NCI-H524 (cell line): ENCODE data around the gene SUDS3.

Experiments
- DNase-seq, 2 experiments: peaks; one replicate each; lab custom pipeline; 2025; lab: John Stamatoyannopoulos, UW

SUDS3 gene

DNA sequence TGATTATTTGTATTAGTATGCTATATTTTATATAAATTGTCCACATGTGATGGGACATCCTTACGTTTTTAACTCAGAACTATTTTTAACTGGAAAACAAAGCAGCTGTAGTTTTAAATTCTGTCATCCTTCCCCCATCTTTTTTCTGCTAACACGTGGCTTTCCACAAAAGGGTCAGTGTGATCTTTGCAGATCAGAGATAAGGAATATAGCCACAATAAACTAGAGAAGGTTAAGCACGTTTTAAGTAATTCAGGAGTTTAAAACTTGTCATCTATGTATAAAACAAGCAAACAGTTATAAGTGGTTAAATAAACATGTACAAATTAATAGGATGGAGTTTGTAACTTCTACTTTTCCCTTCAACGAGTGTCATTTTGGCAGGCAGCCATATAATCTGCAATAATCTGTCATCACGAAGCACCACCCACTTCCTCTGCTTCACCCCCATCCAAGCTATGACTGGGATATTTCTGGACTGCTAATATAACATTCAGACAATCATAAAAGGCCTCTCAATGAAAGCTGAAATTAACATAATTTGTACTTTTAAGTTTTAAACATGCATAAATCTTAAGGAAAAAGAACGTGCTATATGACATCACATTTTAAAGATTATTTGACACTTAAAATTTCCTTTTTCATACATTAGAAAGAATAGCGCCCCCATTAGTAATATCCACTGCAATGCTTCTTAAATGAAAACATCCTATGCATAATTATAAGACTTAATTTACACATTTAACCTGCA lies 18.9 kb upstream of the SUDS3 start:
- DNase-seq, result no peak

DNA sequence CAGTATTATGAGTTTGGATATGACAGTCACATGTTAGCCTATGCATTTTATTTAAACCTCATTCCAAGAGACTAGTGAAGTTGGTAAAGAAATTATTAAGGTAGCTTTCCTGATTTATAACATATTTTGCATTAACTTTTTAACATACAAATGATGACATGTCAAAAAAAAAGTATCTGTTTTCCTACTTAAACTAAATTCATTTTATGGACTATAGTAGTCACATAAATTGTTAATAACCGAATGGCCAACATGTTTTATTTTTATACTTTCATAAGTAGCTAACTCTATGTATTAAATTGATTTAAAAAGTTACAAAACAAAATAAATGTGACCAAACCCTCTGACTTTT lies 18.4 kb upstream of the SUDS3 start:
- no peak for DNase-seq

DNA sequence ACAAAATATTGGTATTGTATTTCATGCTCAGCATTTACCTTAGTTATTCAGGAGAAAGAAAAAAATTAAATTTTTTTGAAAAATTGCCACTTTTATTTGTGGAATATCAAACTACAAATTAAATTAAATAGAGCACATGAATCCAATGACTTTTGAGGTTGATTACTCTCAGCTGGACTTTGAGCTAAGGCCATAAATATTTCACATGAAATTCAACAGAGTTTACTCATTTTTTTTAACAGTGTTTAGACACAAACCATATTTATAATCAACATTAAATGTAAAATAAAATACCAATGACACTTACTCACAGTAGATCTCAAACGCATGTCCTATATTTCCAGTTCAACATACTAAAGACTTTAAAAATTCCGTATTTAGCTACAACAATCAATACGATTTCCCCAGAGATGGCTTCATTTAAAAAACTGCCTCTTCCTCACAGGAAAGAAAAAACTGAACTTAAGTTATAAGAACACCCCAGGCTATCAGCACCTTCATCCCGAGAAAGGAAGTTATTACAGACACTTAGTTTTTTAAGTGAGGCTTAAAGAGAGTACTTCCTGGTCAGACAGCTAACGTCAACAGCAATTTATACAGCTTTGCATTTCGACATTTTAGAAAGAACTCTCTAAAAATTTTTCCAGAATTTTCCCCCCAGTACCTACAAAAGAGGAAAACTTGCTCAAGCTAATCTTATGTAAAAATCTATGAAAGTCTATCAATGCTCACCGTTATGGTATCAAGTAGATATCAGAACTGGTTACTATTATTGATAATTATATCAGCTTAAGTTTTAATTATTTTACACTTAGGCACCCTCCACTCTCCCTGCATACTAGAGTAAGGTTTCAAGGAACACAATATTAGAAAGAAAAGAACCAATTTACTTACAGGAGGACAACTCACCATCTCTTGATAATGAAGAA lies 17.5 kb upstream of the SUDS3 start:
- DNase-seq, result no peak

DNA sequence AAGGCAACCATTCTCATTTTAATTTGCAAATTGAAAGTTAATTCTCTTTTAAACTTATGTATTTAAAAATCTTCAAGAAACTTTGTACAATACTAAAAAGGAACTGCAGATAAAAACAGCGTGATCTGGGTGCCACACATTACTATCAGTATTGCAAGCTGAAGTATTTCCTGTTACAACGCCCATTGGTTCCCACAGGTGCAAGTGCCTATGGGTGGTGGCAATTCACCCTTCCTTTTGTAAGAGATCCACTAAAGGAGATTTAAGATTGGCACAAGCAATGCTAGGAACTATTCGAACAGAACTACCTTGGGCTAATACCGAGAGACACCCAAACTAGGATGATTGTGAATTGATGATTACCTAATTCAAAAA lies 16.8 kb upstream of the SUDS3 start:
- no peak for DNase-seq

DNA sequence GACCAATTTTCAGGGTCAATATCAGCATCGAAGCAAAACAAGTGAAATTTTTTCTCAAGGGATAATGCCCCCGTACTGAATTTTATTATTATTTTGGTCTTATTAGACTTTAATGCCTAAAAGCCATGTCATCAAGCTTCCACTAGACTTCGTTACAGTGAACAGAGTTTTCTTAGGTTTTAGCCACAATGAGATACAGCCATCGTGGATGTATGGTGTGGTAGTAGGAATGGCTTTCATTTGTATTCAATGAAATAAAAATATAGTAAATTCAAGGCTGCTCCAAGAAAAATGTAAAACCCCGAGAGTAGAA lies 15.3 kb upstream of the SUDS3 start:
- DNase-seq, result no peak

DNA sequence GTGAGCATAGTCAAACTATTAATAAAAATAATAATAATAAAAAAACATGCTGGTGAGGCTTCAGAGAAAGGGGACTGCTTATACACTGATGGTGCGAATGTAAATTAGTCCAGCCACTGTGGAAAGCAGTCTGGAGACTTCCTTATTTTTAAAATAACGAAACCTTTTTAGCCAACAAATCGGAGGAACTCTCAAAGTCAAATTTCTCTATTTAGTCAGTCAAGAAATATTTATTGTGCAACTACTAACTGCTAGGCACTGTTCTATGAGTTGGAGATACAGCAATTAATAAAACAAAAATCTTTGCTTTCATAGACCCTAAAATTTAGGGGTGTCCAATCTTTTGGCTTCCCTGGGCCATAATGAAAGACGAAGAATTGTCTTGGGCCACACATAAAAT lies 14.5 kb upstream of the SUDS3 start:
- DNase-seq, result no peak

DNA sequence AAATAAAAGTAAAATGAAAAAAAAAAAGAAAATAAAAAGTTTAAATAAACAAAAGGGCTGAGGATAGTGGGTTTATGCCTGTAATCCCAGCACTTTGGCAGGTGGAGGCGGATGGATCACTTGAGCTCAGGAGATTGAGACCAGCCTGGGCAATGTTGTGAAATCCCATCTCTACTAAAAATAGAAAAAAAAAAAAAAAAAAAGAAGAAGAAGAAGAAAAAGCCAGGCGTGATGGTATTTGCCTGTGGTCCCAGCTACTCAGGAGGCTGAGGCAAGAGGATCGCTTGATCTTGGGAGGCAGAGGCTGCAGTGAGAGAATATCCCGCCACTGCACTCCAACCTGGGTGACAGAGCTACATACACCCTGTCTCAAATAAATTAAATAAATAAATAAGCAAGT lies 7.5 kb upstream of the SUDS3 start:
- no peak for DNase-seq

DNA sequence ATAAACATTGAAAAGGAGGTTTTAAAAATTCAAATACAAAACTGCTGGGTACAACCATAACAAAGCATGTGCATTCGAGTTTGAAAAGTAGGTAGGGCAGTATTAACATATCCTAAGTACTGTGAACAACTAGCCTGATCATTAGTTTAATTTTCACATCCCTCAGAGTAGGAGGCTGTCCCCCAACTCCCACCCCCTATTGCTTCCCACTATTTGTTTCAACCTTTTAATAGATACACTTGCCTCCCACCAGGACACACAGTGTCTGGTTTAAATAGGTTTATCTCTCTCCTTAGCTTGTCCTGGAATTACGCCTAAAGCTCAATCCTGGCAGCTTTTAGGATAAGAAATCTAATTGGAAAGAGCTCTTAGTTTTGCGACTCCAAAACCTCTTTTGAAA lies 5.8 kb upstream of the SUDS3 start:
- DNase-seq, result no peak

DNA sequence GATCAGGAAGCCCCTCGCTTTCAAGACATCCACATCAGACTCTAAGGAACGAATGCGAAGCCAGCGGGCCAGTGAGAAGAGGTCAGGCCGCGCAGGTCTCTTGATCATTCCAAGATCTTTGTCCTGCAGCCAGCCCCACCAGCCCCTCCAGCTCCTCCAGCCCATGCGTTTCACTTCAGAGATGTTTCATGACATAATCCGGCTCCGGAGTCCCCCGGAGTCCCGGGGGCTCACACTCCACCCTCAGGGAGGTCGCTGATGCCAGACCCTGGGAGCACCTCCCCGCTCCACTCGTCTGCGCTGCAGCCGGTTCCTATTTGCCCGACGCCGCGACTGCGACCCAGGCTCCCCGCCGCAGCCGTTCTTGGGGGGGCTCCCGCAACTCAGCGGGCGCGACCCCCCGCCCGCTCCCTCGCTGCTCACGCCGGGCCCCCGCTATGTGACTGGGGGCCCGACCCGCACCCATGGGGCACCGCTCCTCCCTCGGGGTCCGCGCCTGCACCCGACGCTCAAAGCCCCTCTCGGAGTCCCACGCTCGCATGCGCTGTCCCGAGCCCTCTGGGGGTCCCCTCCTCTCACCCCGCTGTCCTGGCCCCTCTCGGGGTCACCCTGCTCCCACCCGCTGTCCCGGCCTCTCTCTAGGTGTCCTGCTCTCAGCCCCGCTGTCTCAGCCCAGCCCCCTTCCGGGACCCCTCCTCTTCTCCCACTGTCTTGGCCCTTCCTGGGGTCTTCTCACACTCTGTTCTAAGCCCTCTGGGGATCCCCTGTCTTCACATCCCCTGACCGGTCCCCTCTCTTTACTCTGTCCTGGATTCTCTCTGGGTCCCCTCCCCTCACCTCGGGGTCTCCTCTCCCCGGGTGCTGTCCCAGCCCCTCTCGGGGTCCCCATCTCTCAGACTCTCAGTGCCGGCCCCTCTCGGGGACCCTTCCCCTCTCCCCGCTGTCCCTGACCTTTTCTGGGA lies 4.8 kb upstream of the SUDS3 start:
- peak in 1 of 2 experiments; percentile 31 for DNase-seq

DNA sequence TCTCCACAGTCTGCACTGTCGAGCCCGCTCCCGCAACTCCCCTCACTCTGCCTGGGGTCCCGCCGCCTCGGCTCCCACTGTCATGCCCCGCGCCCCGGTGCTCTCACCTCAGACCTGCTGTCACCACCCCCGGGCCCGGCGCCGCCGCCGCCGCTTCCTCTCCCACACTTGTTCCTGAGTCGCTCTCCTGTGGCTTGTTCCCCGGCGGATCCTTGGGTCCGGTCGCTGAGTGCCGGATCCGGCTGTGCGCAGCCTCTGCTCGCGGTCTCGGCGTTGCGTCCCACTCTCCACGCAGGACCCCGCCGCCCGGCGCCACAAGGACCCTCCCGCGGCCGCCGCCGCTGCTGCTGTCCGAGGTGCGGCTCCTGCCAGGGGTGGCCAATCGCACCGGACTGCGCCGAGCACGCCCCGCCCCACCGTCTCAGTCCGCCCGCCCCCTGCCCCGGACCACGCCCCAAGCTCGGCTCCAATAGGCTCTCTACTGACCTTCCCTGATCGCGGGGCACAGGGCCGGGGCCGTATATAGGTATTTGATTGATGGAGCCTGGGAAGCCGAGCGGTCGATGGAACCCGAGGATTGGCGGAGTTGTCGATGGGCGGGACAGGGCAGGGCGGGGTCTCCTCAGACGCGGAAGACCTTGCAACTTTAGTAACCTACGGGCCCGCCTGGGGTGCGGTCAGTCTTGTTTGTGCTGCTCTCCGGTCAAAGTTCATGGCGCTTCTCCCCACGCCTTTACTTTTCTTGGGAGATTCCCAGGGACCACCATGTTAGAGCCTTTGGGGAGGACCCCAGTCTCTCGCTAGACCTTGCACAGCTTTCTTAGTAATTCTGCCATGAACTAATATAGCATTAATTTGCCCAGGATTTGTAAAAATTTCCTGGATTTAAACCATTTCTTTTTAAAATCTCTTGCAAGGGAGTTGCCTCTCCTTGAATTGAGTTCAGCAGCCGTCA lies 3.5 kb upstream of the SUDS3 start, which contains the start of gene TAOK3:
TAOK3 (minus strand) TSS at position 367 of the 955 bp plus-strand sequence. CDS start 117,340 bp downstream, outside the sequence.
- peak; percentile 94 to 95 for DNase-seq

DNA sequence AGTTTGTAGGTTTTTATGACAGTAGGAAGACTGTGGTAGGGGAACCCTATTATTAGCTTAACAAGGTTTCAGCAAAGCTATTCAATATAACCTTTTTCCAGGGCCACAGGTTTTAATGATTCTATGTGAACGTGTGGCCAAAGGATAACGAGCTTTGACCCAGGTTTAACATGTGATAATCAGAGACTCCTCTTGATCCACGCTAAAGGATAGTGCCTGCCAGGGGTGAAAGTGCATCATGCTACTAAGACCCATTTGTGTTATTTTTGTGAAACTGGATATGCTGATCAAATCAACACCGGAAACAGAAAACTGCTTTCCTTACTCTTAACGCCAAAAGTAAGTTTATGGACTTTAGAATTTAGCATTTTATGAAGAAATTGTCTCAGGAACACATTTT lies 2.7 kb upstream of the SUDS3 start:
- DNase-seq, result no peak

DNA sequence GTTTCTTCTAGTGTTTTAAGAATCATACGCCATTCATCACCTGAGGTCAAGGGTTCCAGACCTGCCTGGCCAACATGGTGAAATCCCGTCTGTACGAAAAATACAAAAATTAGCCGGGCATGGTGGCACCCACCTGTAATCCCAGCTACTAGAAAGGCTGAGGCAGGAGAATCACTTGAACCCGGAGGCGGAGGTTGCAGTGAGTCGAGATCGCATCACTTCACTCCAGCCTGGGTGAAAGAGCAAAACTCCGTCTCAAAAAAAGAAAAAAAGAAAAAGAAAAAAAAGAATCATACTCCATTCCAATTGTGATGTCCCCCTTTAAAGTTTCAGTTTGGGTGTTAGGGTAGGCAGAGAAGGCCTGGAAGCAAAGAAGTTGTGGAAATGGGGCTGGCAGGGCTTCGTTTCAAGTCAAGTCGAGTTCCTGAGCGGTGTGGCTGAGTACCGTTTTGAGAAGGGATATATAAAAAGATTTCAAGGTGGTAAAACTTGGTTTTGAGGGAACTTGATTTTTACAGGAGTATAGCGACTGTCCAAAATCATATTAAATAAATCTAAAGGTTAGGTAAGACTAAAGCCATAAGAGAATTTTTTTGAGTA lies 2.1 kb upstream of the SUDS3 start:
- no peak for DNase-seq

DNA sequence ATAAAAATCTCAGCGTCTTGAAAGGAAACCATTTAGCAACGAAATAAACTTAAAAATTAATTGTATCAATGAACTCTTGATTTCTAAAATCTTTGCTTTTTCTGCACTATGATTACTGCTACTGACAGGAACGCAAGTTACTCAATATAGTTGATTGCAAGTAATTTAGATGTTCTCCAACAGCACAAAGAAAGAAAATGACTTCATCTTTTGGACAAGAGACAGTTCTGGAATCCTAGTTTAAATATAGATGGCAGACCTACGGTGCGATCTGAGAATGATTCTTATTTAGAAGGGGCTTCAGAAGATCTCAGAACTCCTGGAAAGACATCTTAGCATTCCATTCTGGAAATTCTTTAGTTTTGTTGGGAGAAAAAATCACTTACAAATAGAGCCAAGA lies 1.4 kb upstream of the SUDS3 start:
- DNase-seq, result no peak

DNA sequence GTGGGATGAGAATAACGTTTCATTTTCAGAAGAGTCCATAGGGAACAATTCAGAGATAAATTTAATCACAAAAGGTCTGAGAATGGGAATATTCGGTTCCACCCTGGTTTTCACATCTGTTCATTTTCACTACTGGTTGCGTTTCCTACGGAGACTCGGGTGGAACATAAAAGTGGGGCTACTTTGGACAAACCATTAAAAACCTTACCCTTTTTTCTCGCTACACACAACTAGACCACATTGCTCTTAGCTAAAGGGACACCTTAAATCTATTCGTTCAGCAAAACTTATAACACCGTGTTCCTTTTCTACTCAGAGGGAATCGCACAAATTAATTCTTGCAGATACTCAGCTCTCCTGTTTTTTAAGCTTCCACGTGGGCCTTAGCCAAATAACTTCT lies 1.0 kb upstream of the SUDS3 start:
- peak in 1 of 2 experiments; percentile 48 for DNase-seq

DNA sequence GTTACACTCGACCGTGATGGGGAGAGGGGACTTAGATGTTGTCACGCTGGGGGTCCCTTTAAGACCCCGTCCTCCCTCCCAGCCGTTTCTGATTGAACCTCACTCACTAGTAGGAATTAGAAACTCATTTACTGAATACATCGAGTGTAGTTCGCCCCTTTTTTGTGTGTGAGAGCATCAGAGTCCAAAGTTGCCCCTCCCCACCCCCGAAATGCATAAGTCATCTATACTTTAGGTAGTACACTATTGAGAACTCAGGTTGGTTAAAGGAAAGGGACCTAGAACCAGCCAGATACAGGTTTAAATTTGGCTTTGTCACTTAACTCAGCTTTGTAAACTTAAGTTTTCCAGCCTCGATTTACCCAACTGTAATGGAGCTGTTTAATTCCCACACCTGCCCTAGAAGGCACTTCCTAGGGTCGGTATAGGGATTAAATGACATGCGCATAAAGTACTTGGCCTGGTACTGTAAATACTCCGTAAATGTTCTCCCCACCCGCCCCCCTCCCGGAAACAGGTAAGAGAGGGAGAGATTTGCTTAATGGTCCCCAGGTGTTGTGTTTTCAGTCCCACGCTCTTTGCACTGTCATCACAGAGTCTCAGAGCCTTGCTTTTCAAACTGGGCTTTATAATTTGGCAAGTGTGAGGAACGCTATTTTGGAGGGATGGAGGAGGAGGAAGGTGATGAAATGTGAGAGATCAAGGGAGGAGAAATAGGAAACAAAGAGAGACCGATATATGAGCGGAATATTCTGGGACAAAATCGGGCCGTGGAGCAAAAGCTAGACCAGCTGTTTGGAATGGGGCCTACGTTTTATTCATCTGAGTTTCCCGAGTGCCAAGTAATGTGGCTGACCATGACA lies 897 bp downstream of the SUDS3 start:
- DNase-seq, result no peak

DNA sequence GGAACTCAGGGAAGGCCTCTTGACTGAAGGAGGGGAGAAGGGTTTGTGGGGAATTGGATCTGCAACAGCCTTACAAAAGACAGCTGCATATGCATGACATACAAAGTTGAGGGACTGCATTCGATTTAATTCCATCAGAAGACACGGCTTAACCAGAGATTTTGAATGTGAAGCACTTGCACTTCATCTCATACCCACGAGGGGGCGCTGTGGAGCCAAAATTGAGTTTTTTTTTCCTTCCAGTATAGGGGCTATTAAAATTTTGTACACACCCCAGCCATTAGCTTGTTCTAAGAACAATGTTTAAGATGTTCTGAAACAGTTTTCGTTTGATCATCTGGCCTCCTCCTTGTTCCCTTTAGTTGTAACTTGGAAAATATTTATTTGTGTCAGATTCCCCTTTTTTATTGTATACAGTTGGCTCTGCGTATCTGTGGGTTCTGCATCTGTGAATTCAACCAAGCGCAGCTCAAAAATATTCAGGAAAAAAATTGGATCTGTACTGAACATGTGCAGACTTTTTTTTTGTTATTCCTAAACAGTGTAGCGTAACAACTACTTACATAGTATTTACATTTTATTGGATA lies 1.6 kb downstream of the SUDS3 start:
- DNase-seq, result peak; percentile 30 to 68

DNA sequence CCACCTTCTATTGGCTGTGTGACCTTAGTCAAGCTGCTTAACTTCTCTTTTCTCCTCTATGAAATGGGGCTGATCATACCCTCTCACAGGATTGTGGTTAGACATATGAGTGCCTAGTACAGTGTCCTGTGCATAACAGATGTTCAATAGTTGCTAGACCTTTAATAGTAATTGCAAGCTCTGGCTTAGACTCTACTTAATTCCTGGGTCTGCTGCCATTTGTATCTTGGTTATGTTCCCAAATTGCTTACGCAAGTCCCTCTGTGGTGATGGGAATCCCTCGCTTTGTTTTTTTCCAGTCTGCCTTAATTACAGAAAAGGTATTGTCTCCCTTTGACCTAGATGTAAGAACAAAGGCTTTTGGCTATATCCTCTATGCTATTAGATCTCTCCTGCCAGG lies 15.1 kb downstream of the SUDS3 start:
- DNase-seq, result no peak

DNA sequence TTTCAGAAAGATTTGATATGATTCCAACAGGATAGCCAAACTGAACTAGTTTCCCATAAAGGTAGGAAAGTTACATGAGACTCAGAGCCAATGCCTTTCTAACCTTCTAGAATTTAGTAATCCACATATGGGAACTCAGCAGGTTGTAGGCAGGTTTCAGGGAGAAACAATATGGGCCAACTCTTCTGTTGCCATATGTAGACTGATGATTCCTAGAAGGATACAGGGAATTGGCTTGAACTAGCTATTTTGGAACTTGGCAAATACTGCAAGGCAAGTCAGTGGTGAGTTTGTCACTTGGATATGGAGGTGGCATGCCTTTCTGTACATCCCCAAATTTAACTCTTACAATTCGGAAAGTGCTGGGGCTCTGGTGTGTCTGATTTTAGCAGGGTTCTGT lies 15.5 kb downstream of the SUDS3 start:
- no peak for DNase-seq

DNA sequence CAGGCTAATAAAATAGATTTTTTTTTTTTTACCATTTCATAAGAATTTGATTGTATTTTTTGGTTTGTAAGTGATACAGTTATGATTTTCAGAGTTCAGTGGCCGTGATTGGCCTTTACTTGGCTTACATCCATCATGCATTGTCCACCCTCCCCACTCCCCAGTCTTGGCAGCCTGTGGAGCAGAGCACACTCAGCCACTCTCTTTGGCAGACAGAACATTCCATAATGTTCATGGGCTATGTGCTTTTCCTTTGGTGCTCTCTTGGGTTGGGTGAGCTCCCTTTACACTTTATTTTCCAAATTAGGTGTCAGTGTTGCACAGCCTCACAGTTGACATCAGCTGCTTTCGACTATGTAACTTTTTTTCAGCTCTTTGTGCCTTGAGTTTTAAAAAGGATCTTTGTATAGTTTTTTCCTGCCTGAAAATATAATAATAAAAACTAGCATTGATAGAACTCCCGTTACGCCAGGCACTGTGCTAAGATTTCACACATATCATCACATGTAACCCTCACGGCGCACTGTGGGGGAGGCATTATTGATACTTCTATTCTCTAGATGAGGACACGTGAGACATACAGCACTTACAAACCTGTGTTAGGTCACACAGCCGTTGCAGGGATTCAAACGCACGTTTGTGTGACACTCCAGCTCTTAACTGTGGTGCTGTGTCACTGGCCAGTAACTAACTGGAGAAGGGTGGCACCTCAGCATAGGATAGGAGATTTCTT lies 21.5 kb downstream of the SUDS3 start:
- DNase-seq, result no peak
